Karpas-422 (cell line): Measurements from ENCODE around the gene FBXL17. TPM values are rescaled to one million over a fixed set of nuclear protein-coding genes. Genes with fewer than 3 reads are reported as not detected.

Experiments used
- DNase-seq: peaks from one replicate; pipeline ENCODE4 v3.0.0-alpha.2; 2015
- H2AFZ ChIP-seq: fragments of 200-600 bp; sonication (generic); 2 replicates; pipeline ENCODE4 v1.6.1; 2014; ENCODE audit warnings: antibody characterized with exemption, low read length, mixed read lengths
- H3K27ac ChIP-seq: fragments of 200-600 bp; sonication (generic); 2 replicates; pipeline ENCODE4 v1.5.1; 2014; ENCODE audit warnings: mild to moderate bottlenecking, low read length, moderate library complexity
- H3K27me3 ChIP-seq: fragments of 200-600 bp; sonication (generic); 2 replicates; pipeline ENCODE4 v1.6.1; 2014; ENCODE audit warnings: low read length, mixed read lengths
- H3K36me3 ChIP-seq: fragments of 200-600 bp; sonication (generic); 2 replicates; pipeline ENCODE4 v1.6.1; 2014; ENCODE audit warnings: low read length, mixed read lengths; ENCODE audit not compliant: insufficient read depth
- H3K4me1 ChIP-seq: fragments of 200-600 bp; sonication (generic); 2 replicates; pipeline ENCODE4 v1.6.1; 2014; ENCODE audit warnings: mild to moderate bottlenecking, low read length, mixed read lengths
- H3K4me2 ChIP-seq: fragments of 200-600 bp; sonication (generic); 2 replicates; pipeline ENCODE4 v1.6.1; 2014; ENCODE audit warnings: low read length, low read depth, mild to moderate bottlenecking; ENCODE audit not compliant: poor library complexity, severe bottlenecking
- H3K4me3 ChIP-seq: fragments of 200-600 bp; sonication (generic); 2 replicates; pipeline ENCODE4 v1.5.1; 2014; ENCODE audit warnings: mild to moderate bottlenecking, antibody characterized with exemption, low read length, mixed read lengths
- H3K79me2 ChIP-seq: fragments of 200-600 bp; sonication (generic); 2 replicates; pipeline ENCODE4 v1.6.1; 2014; ENCODE audit warnings: mild to moderate bottlenecking, low read length, mixed read lengths
- H3K9ac ChIP-seq: fragments of 200-600 bp; sonication (generic); 2 replicates; pipeline ENCODE4 v1.6.0; 2014; ENCODE audit warnings: low read length
- H3K9me2 ChIP-seq: fragments of 200-600 bp; sonication (generic), shearing (Covaris generic); replicated peaks from 2 replicates; pipeline ENCODE4 v1.6.0; 2014; ENCODE audit warnings: mild to moderate bottlenecking, low read length, moderate library complexity; ENCODE audit not compliant: insufficient read depth
- H3K9me3 ChIP-seq: fragments of 300-700, 200-600 bp; sonication (generic); 2 replicates; pipeline ENCODE4 v1.6.1; 2014; ENCODE audit warnings: low read length, mixed read lengths
- H4K20me1 ChIP-seq: fragments of 200-600 bp; sonication (generic); 2 replicates; pipeline ENCODE4 v1.6.1; 2014; ENCODE audit warnings: mild to moderate bottlenecking, antibody characterized with exemption, low read length, low read depth; ENCODE audit not compliant: insufficient read depth
- total RNA-seq: library from RNA; depleted of rRNA; stranded (reverse); fragments of >200 nt; shearing (Covaris generic); gene quantifications from 2 replicates; pipeline ENCODE4 v1.2.3, GENCODE V29; 2014; ENCODE audit warnings: low replicate concordance

FBXL17 gene
- total RNA-seq, 1 experiment from 2014 or later = 26.9 TPM

DNA sequence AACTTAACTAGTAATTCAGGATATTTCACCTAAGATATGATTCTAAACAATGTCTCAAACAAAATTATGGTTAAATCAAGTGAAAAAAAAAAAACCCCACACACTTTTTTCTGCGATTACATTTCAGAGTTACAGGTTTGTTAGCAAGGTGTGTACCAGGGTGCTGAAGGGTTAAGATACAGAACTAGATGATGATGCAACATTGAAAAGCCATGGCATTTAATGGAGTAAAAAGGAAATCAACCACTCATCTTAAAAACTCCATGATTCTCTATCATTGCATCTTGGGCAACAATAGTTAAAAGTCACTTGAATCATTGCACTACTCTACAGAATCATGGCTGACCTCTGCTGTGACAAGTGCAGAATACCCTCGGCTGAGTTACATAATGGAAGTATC lies 440.9 kb downstream of the FBXL17 start:
- Histone ChIP-seq H3K27me3 (no peaks in the 10 kb centered on the region), H3K9ac (no peak overlapping the region), H3K4me3 (no peak overlapping the region), H3K36me3 (no peaks in the 10 kb centered on the region), H3K4me2 (no peak overlapping the region), H3K4me1 (no peaks in the 10 kb centered on the region), H3K9me3 (no peaks in the 10 kb centered on the region), H3K9me2 (no peaks in the 10 kb centered on the region), H4K20me1 (no peaks in the 10 kb centered on the region), H3K79me2 (no peaks in the 10 kb centered on the region), H2AFZ (no peak overlapping the region), H3K27ac (no peak overlapping the region)
- no peak for DNase-seq

GRCh38 chr5:107937651-107938355 lies 444.1 kb downstream of the FBXL17 start:
- no peaks in the 10 kb centered on the region for H3K79me2 ChIP-seq
- H3K9ac ChIP-seq = no peak overlapping the region
- H3K9me3 ChIP-seq = no peaks in the 10 kb centered on the region
- no peaks in the 10 kb centered on the region for H3K9me2 ChIP-seq
- no peaks in the 10 kb centered on the region for H3K36me3 ChIP-seq
- no peaks in the 10 kb centered on the region for H3K4me1 ChIP-seq
- DNase-seq = no peak
- H3K27me3 ChIP-seq = no peaks in the 10 kb centered on the region
- no peaks in the 10 kb centered on the region for H4K20me1 ChIP-seq
- no peak overlapping the region for H2AFZ ChIP-seq
- H3K27ac ChIP-seq = no peak overlapping the region
- H3K4me2 ChIP-seq = no peak overlapping the region
- no peak overlapping the region for H3K4me3 ChIP-seq

- Histone ChIP-seq H3K9me2 (no peaks in the 10 kb centered on the region), H3K27ac (no peak overlapping the region)
These were observed 444.7 kb downstream of the FBXL17 start for GRCh38 chr5:107937204-107937603.

GRCh38 chr5:107936515-107936914 lies 445.4 kb downstream of the FBXL17 start:
- no peaks in the 10 kb centered on the region for H3K9me2 ChIP-seq
- no peak overlapping the region for H3K27ac ChIP-seq
- no peak for DNase-seq
- H3K79me2 ChIP-seq = no peaks in the 10 kb centered on the region
- H3K4me2 ChIP-seq = no peak overlapping the region
- H3K36me3 ChIP-seq = no peaks in the 10 kb centered on the region
- H3K4me3 ChIP-seq = no peak overlapping the region
- H4K20me1 ChIP-seq = no peaks in the 10 kb centered on the region
- no peaks in the 10 kb centered on the region for H3K27me3 ChIP-seq
- H3K9me3 ChIP-seq = no peaks in the 10 kb centered on the region
- no peaks in the 10 kb centered on the region for H3K4me1 ChIP-seq
- H3K9ac ChIP-seq = no peak overlapping the region
- no peak overlapping the region for H2AFZ ChIP-seq

More at GRCh38 chr5:107937204-107937603, 444.7 kb downstream of the FBXL17 start:
- H3K4me3 ChIP-seq = no peak overlapping the region
- no peak overlapping the region for H3K4me2 ChIP-seq
- H3K36me3 ChIP-seq = no peaks in the 10 kb centered on the region
- no peak for DNase-seq
- no peaks in the 10 kb centered on the region for H4K20me1 ChIP-seq
- no peaks in the 10 kb centered on the region for H3K27me3 ChIP-seq
- no peaks in the 10 kb centered on the region for H3K79me2 ChIP-seq
- H3K9ac ChIP-seq = no peak overlapping the region
- H3K4me1 ChIP-seq = no peaks in the 10 kb centered on the region
- no peak overlapping the region for H2AFZ ChIP-seq
- H3K9me3 ChIP-seq = no peaks in the 10 kb centered on the region

GRCh38 chr5:107935645-107936044 lies 446.3 kb downstream of the FBXL17 start:
- no peak overlapping the region for H2AFZ ChIP-seq
- no peaks in the 10 kb centered on the region for H3K9me3 ChIP-seq
- H3K27ac ChIP-seq = no peak overlapping the region
- no peaks in the 10 kb centered on the region for H3K36me3 ChIP-seq
- no peak overlapping the region for H3K4me2 ChIP-seq
- no peaks in the 10 kb centered on the region for H3K79me2 ChIP-seq
- no peak for DNase-seq
- H3K27me3 ChIP-seq = no peaks in the 10 kb centered on the region
- no peaks in the 10 kb centered on the region for H4K20me1 ChIP-seq
- no peak overlapping the region for H3K4me3 ChIP-seq
- H3K9ac ChIP-seq = no peak overlapping the region
- no peaks in the 10 kb centered on the region for H3K4me1 ChIP-seq
- H3K9me2 ChIP-seq = no peaks in the 10 kb centered on the region

DNA sequence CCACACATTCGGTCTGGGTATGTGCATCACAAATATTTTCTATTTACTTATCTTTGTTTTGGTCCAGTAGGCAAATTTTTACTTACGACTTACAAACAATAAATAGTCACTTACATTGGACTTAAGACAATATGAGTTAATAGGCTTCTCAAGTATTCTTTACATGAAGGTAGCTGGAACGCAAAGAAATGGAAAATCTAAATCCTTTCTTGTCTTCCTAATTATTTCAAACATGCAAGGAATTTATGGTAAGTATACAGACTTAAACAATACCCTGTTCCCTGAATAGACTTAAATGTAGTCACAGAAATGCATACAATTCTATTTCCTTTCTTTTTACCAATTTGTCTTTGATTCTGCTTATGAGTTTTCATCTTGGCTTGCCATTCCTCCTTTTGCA lies 448.6 kb downstream of the FBXL17 start:
- Histone ChIP-seq H3K9ac (no peak overlapping the region), H4K20me1 (no peaks in the 10 kb centered on the region), H3K27me3 (no peaks in the 10 kb centered on the region), H3K27ac (no peak overlapping the region), H3K4me1 (no peaks in the 10 kb centered on the region), H3K79me2 (no peaks in the 10 kb centered on the region), H3K4me3 (no peak overlapping the region), H3K4me2 (no peak overlapping the region), H2AFZ (no peak overlapping the region), H3K36me3 (no peaks in the 10 kb centered on the region), H3K9me2 (no peaks in the 10 kb centered on the region), H3K9me3 (no peaks in the 10 kb centered on the region)
- no peak for DNase-seq

- Histone ChIP-seq H3K27ac (no peak overlapping the region), H3K9me3 (no peaks in the 10 kb centered on the region), H3K4me3 (no peak overlapping the region), H4K20me1 (no peaks in the 10 kb centered on the region), H3K4me2 (no peak overlapping the region), H3K27me3 (no peaks in the 10 kb centered on the region), H3K9me2 (no peaks in the 10 kb centered on the region), H3K4me1 (no peaks in the 10 kb centered on the region), H2AFZ (no peak overlapping the region), H3K9ac (no peak overlapping the region), H3K79me2 (no peaks in the 10 kb centered on the region), H3K36me3 (no peaks in the 10 kb centered on the region)
- DNase-seq = no peak
These were observed 451.0 kb downstream of the FBXL17 start for GRCh38 chr5:107930891-107931290.

GRCh38 chr5:107930092-107930491 lies 451.8 kb downstream of the FBXL17 start:
- no peaks in the 10 kb centered on the region for H3K79me2 ChIP-seq
- no peak overlapping the region for H3K27ac ChIP-seq
- DNase-seq = no peak

More at GRCh38 chr5:107930092-107930491, 451.8 kb downstream of the FBXL17 start:
- Histone ChIP-seq H3K4me1 (no peaks in the 10 kb centered on the region), H3K4me2 (no peak overlapping the region), H3K4me3 (no peak overlapping the region), H3K9me2 (no peaks in the 10 kb centered on the region), H2AFZ (no peak overlapping the region), H3K9ac (no peak overlapping the region), H3K36me3 (no peaks in the 10 kb centered on the region), H3K27me3 (no peaks in the 10 kb centered on the region), H3K9me3 (no peaks in the 10 kb centered on the region), H4K20me1 (no peaks in the 10 kb centered on the region)
